Omental fat pad (tissue), 4 donors: ENCODE results near the gene ASF1B. TPM values are rescaled to one million over a fixed set of nuclear protein-coding genes. Genes with fewer than 3 reads are reported as not detected.

Experiments used
- ATAC-seq: fragments of 150-250 bp; one replicate; pipeline ENCODE4 v1.9.1; 2016; ENCODE audit warnings: mild to moderate bottlenecking, moderate library complexity; ENCODE audit not compliant: low FRiP score
- DNase-seq: peaks from one replicate; pipeline ENCODE4 v3.0.0-alpha.2; 2019; ENCODE audit warnings: low spot score
- total RNA-seq, 4 donors: library from RNA; depleted of rRNA; stranded (reverse); fragments of >200 nt; gene quantifications; one replicate each; pipeline ENCODE4 v1.1.0, GENCODE V29; 2016
- TF ChIP-seq, protein P1 (sequence below), 3 donors: fragments of 450-650 bp; IDR thresholded peaks; one replicate each; pipeline ENCODE4 v1.5.1; 2016 to 2017; ENCODE audit warnings: antibody characterized with exemption in 3 of 3, mild to moderate bottlenecking in 3 of 3, moderate library complexity in 2 of 3

Gene ASF1B
- total RNA-seq, 4 donors from 2014 or later: 0.37 to 2.5 (median 0.95) TPM; not detected in 1

DNA sequence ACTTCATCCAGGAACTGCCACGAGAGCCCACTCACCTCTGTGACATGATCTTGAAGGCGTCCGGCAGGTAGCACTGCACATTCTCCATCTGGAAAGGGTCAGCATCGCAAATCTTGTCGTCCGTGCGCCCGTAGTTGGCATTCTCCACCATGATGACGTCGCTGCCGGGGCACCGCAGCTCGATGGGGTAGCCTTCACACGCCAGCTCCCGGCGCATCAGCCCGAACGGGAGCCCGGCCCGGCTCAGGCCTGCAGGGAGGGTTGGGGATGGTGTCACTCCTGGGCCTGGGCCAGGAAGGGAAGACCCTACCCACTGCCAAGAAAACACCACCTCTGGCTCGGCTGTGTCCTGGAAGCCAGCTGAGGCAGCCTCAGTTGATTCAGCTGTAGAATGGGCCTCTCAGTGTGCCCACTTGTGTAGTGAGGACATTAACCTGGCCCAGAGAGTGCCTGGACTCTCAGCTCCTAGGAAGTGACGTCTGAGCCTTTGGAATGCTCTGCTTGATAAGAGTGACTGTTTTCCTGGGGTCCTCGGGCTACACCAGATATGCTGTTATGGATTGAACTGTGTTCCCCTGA lies 41.2 kb upstream of the ASF1B start:
- TF ChIP-seq, protein P1, sequence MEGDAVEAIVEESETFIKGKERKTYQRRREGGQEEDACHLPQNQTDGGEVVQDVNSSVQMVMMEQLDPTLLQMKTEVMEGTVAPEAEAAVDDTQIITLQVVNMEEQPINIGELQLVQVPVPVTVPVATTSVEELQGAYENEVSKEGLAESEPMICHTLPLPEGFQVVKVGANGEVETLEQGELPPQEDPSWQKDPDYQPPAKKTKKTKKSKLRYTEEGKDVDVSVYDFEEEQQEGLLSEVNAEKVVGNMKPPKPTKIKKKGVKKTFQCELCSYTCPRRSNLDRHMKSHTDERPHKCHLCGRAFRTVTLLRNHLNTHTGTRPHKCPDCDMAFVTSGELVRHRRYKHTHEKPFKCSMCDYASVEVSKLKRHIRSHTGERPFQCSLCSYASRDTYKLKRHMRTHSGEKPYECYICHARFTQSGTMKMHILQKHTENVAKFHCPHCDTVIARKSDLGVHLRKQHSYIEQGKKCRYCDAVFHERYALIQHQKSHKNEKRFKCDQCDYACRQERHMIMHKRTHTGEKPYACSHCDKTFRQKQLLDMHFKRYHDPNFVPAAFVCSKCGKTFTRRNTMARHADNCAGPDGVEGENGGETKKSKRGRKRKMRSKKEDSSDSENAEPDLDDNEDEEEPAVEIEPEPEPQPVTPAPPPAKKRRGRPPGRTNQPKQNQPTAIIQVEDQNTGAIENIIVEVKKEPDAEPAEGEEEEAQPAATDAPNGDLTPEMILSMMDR (IDR thresholded peaks at IDR 0.05): no peak
- ATAC-seq (no peak), DNase-seq (no peak)

DNA sequence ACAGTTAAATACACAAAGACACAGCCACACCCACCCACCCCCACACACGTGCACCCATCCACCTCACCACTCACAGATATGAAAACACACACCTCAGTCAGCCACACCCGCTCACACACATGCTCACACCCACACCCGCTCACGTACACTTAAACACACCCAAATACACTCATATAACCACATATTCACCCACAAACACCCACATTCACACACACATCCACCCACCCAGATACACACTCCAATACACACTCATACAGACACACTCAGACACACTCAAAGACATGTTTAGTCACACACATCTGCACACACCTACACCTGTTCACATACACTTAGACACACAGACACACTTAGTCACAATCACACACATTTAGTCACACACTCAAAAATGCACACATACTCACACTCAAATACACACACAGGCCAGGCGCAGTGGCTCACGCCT lies 39.0 kb upstream of the ASF1B start:
- ATAC-seq (no peak), DNase-seq (no peak)
- TF ChIP-seq, protein P1 (IDR thresholded peaks at IDR 0.05): no peak

- TF ChIP-seq, protein P1 (IDR thresholded peaks at IDR 0.05): no peak
- no peak for ATAC-seq
- no peak for DNase-seq
Observed at GRCh38 chr19:14174883-14175282, 38.5 kb upstream of the ASF1B start.

GRCh38 chr19:14168993-14169392 lies 32.6 kb upstream of the ASF1B start:
- ATAC-seq: no peak
- DNase-seq: no peak
- TF ChIP-seq, protein P1 (IDR thresholded peaks at IDR 0.05): no peak

- DNase-seq: no peak
- no peak for ATAC-seq
- TF ChIP-seq, protein P1 (IDR thresholded peaks at IDR 0.05): no peak
Observed at GRCh38 chr19:14168259-14168972, 32.0 kb upstream of the ASF1B start.

GRCh38 chr19:14167576-14168138 lies 31.3 kb upstream of the ASF1B start:
- DNase-seq (no peak), ATAC-seq (no peak)
- TF ChIP-seq, protein P1 (IDR thresholded peaks at IDR 0.05): no peak
